ENCODE data around the gene CCDC86. TPM values are rescaled to one million over a fixed set of nuclear protein-coding genes. Genes with fewer than 3 reads are reported as not detected.

CCDC86 gene
- total RNA-seq, 1 donor from 2014 or later: 56.7 TPM

GRCh38 chr11:60851327-60852104 lies 9.6 kb downstream of the CCDC86 start:
- Mint-ChIP-seq H3K27me3 (ENCODE audit: low read depth) (no peaks in the 10 kb centered on the region), H3K4me3 (ENCODE audit: low read depth) (no peak overlapping the region), H3K36me3 (ENCODE audit: low read depth) (peaks cover 40% of the 10 kb centered on the region), H3K4me1 (ENCODE audit: low read depth) (peaks cover 17% of the 10 kb centered on the region), H3K9me3 (no peaks in the 10 kb centered on the region), H3K27ac (no peak overlapping the region)
- no peak for DNase-seq (ENCODE audit: low spot score)
- intact Hi-C loops (cut with micrococcal nuclease): no loop called here

GRCh38 chr11:60852117-60852981 lies 10.4 kb downstream of the CCDC86 start:
- no peak overlapping the region for H3K27ac Mint-ChIP-seq
- H3K36me3 Mint-ChIP-seq (ENCODE audit: low read depth): peaks cover 40% of the 10 kb centered on the region
- H3K4me1 Mint-ChIP-seq (ENCODE audit: low read depth): peaks cover 17% of the 10 kb centered on the region
- H3K9me3 Mint-ChIP-seq: no peaks in the 10 kb centered on the region
- intact Hi-C loops (cut with micrococcal nuclease): no loop called here
- no peaks in the 10 kb centered on the region for H3K27me3 Mint-ChIP-seq (ENCODE audit: low read depth)
- no peak overlapping the region for H3K4me3 Mint-ChIP-seq (ENCODE audit: low read depth)
- DNase-seq (ENCODE audit: low spot score): no peak

- DNase-seq (ENCODE audit: low spot score): no peak
- no peaks in the 10 kb centered on the region for H3K27me3 Mint-ChIP-seq (ENCODE audit: low read depth)
- H3K9me3 Mint-ChIP-seq: no peaks in the 10 kb centered on the region
- H3K27ac Mint-ChIP-seq: no peak overlapping the region
- H3K36me3 Mint-ChIP-seq (ENCODE audit: low read depth): peaks cover 35% of the 10 kb centered on the region
- H3K4me3 Mint-ChIP-seq (ENCODE audit: low read depth): no peak overlapping the region
- intact Hi-C loops (cut with micrococcal nuclease): no loop called here
- H3K4me1 Mint-ChIP-seq (ENCODE audit: low read depth): peaks cover 23% of the 10 kb centered on the region
Measured at GRCh38 chr11:60852982-60853950, 11.4 kb downstream of the CCDC86 start.

- peaks cover 29% of the 10 kb centered on the region for H3K36me3 Mint-ChIP-seq (ENCODE audit: low read depth)
- peak overlapping the region; percentile 43 for H3K4me3 Mint-ChIP-seq (ENCODE audit: low read depth)
- DNase-seq (ENCODE audit: low spot score): no peak
- no peaks in the 10 kb centered on the region for H3K9me3 Mint-ChIP-seq
- H3K27ac Mint-ChIP-seq: no peak overlapping the region
- H3K4me1 Mint-ChIP-seq (ENCODE audit: low read depth): peaks cover 33% of the 10 kb centered on the region
- intact Hi-C loops (cut with micrococcal nuclease): no loop called here
- no peaks in the 10 kb centered on the region for H3K27me3 Mint-ChIP-seq (ENCODE audit: low read depth)
Measured at GRCh38 chr11:60854140-60854846, 12.4 kb downstream of the CCDC86 start.

GRCh38 chr11:60854847-60855725 lies 13.2 kb downstream of the CCDC86 start:
- intact Hi-C loops (cut with micrococcal nuclease): no loop called here
- Mint-ChIP-seq H3K36me3 (ENCODE audit: low read depth) (peaks cover 23% of the 10 kb centered on the region), H3K4me1 (ENCODE audit: low read depth) (peaks cover 34% of the 10 kb centered on the region), H3K27me3 (ENCODE audit: low read depth) (no peaks in the 10 kb centered on the region), H3K27ac (no peak overlapping the region), H3K4me3 (ENCODE audit: low read depth) (peak overlapping the region; percentile 63), H3K9me3 (no peaks in the 10 kb centered on the region)
- no peak for DNase-seq (ENCODE audit: low spot score)

- DNase-seq (ENCODE audit: low spot score): no peak
- peaks cover 35% of the 10 kb centered on the region for H3K4me1 Mint-ChIP-seq (ENCODE audit: low read depth)
- intact Hi-C loops (cut with micrococcal nuclease): no loop called here
- no peaks in the 10 kb centered on the region for H3K9me3 Mint-ChIP-seq
- H3K36me3 Mint-ChIP-seq (ENCODE audit: low read depth): peaks cover 16% of the 10 kb centered on the region
- H3K4me3 Mint-ChIP-seq (ENCODE audit: low read depth): peak within 1 kb of the TSS; percentile 63
- no peaks in the 10 kb centered on the region for H3K27me3 Mint-ChIP-seq (ENCODE audit: low read depth)
- no peak within 1 kb of the TSS for H3K27ac Mint-ChIP-seq
Measured at GRCh38 chr11:60855726-60856633, 14.1 kb downstream of the CCDC86 start, which contains the start of gene PTGDR2. TSS of gene PTGDR2 (minus strand) at chr11:60855950. CDS start at chr11:60853722, 2,228 bp downstream.

- peaks cover 5% of the 10 kb centered on the region for H3K36me3 Mint-ChIP-seq (ENCODE audit: low read depth)
- intact Hi-C loops (cut with micrococcal nuclease): no loop called here
- DNase-seq (ENCODE audit: low spot score): no peak
- H3K4me3 Mint-ChIP-seq (ENCODE audit: low read depth): no peak overlapping the region
- peaks cover 35% of the 10 kb centered on the region for H3K4me1 Mint-ChIP-seq (ENCODE audit: low read depth)
- no peaks in the 10 kb centered on the region for H3K9me3 Mint-ChIP-seq
- peak overlapping the region; percentile 2 for H3K27ac Mint-ChIP-seq
- H3K27me3 Mint-ChIP-seq (ENCODE audit: low read depth): no peaks in the 10 kb centered on the region
Measured at GRCh38 chr11:60857378-60858232, 15.7 kb downstream of the CCDC86 start.

GRCh38 chr11:60858236-60858635 lies 16.3 kb downstream of the CCDC86 start:
- peak overlapping the region; percentile 56 for H3K27ac Mint-ChIP-seq
- intact Hi-C loops (cut with micrococcal nuclease): no loop called here
- H3K36me3 Mint-ChIP-seq (ENCODE audit: low read depth): peaks cover 3% of the 10 kb centered on the region

GRCh38 chr11:60858731-60859464 lies 17.0 kb downstream of the CCDC86 start:
- H3K27ac Mint-ChIP-seq: peak overlapping the region; percentile 75
- no peak overlapping the region for H3K4me3 Mint-ChIP-seq (ENCODE audit: low read depth)
- H3K27me3 Mint-ChIP-seq (ENCODE audit: low read depth): no peaks in the 10 kb centered on the region
- no peak for DNase-seq (ENCODE audit: low spot score)
- peaks cover 2% of the 10 kb centered on the region for H3K36me3 Mint-ChIP-seq (ENCODE audit: low read depth)
- intact Hi-C loops (cut with micrococcal nuclease): no loop called here
- no peaks in the 10 kb centered on the region for H3K9me3 Mint-ChIP-seq
- peaks cover 40% of the 10 kb centered on the region for H3K4me1 Mint-ChIP-seq (ENCODE audit: low read depth)

More at GRCh38 chr11:60858236-60858635, 16.3 kb downstream of the CCDC86 start:
- H3K27me3 Mint-ChIP-seq (ENCODE audit: low read depth): no peaks in the 10 kb centered on the region
- no peak for DNase-seq (ENCODE audit: low spot score)
- no peak overlapping the region for H3K4me3 Mint-ChIP-seq (ENCODE audit: low read depth)
- no peaks in the 10 kb centered on the region for H3K9me3 Mint-ChIP-seq
- peaks cover 33% of the 10 kb centered on the region for H3K4me1 Mint-ChIP-seq (ENCODE audit: low read depth)
